Osteoblast (primary cell): ENCODE data around the gene SLC7A5. TPM values are rescaled to one million over a fixed set of nuclear protein-coding genes. Genes with fewer than 3 reads are reported as not detected.

ENCODE experiments used
- DNase-seq: peaks from one replicate; pipeline ENCODE4 v3.0.0; 2011; ENCODE audit warnings: low spot score, mixed read lengths; ENCODE audit not compliant: insufficient read length; ENCODE audit errors: missing footprints
- H2AFZ ChIP-seq: 2 replicates; pipeline ENCODE4 v1.6.0; 2011; ENCODE audit warnings: mild to moderate bottlenecking, low read length
- H3K27ac ChIP-seq: 2 replicates; pipeline ENCODE4 v1.5.1; 2011; ENCODE audit warnings: mild to moderate bottlenecking, low read depth, low read length, moderate library complexity
- H3K27me3 ChIP-seq: 2 replicates; pipeline ENCODE4 v1.6.0; 2012; ENCODE audit warnings: mild to moderate bottlenecking, control low read depth, inconsistent platforms, low read length, moderate library complexity; ENCODE audit not compliant: insufficient read depth
- H3K36me3 ChIP-seq: 2 replicates; pipeline ENCODE4 v1.5.1; 2011; ENCODE audit warnings: mild to moderate bottlenecking, low read length, control low read depth, moderate library complexity; ENCODE audit not compliant: insufficient read depth
- H3K4me1 ChIP-seq: 2 replicates; pipeline ENCODE4 v1.5.1; 2011; ENCODE audit warnings: mild to moderate bottlenecking, low read length, control low read depth, moderate library complexity; ENCODE audit not compliant: insufficient read depth
- H3K4me2 ChIP-seq: 2 replicates; pipeline ENCODE4 v1.6.0; 2011; ENCODE audit warnings: mild to moderate bottlenecking, low read length; ENCODE audit not compliant: insufficient read depth
- H3K4me3 ChIP-seq: fragments of 200-600 bp; sonication (generic); 3 replicates; pipeline ENCODE4 v1.5.1; 2012; ENCODE audit warnings: mild to moderate bottlenecking, low read length, inconsistent platforms; ENCODE audit not compliant: insufficient read depth
- H3K79me2 ChIP-seq: 2 replicates; pipeline ENCODE4 v1.6.0; 2012; ENCODE audit warnings: mild to moderate bottlenecking, low read length, control low read depth, inconsistent platforms; ENCODE audit not compliant: insufficient read depth
- H3K9me3 ChIP-seq: 2 replicates; pipeline ENCODE4 v1.5.1; 2011; ENCODE audit warnings: low read depth, low read length, control low read depth
- H4K20me1 ChIP-seq: 2 replicates; pipeline ENCODE4 v1.6.0; 2012; ENCODE audit warnings: mild to moderate bottlenecking, low read length, control low read depth; ENCODE audit not compliant: insufficient read depth
- CTCF ChIP-seq: IDR thresholded peaks from 2 replicates; pipeline ENCODE4 v1.5.1; 2011; ENCODE audit warnings: mild to moderate bottlenecking, low read depth, low read length, moderate library complexity; ENCODE audit errors: extremely low read depth
- total RNA-seq: library from RNA; depleted of rRNA; stranded (reverse); fragments of >200 nt; gene quantifications from 2 replicates; pipeline ENCODE4 v1.2.3, GENCODE V29; 2012

The SLC7A5 gene
- total RNA-seq, 1 donor: 90.8 TPM

- DNase-seq: no peak
- H3K36me3 ChIP-seq: peaks cover 94% of the 10 kb centered on the region
- H2AFZ ChIP-seq: no peak overlapping the region
- no peak overlapping the region for H3K4me2 ChIP-seq
- no peaks in the 10 kb centered on the region for H3K9me3 ChIP-seq
- peaks cover 27% of the 10 kb centered on the region for H3K79me2 ChIP-seq
- H3K4me1 ChIP-seq: no peaks in the 10 kb centered on the region
- no peak for TF ChIP-seq CTCF
- H3K4me3 ChIP-seq: no peak overlapping the region
- H4K20me1 ChIP-seq: peaks cover 21% of the 10 kb centered on the region
- H3K27ac ChIP-seq: no peak overlapping the region
- H3K27me3 ChIP-seq: no peaks in the 10 kb centered on the region
Measured at GRCh38 chr16:87837627-87838289, 31.5 kb downstream of the SLC7A5 start.

GRCh38 chr16:87836844-87837581 is 32.3 kb downstream of the SLC7A5 start:
- no peaks in the 10 kb centered on the region for H3K27me3 ChIP-seq
- H3K36me3 ChIP-seq: peaks cover 93% of the 10 kb centered on the region
- H3K27ac ChIP-seq: peak overlapping the region; percentile 42
- TF ChIP-seq CTCF: no peak
- H3K4me3 ChIP-seq: no peak overlapping the region
- H2AFZ ChIP-seq: no peak overlapping the region
- peaks cover 18% of the 10 kb centered on the region for H4K20me1 ChIP-seq
- no peak overlapping the region for H3K4me2 ChIP-seq
- no peaks in the 10 kb centered on the region for H3K4me1 ChIP-seq
- H3K79me2 ChIP-seq: peaks cover 19% of the 10 kb centered on the region
- no peak for DNase-seq
- H3K9me3 ChIP-seq: no peaks in the 10 kb centered on the region

- Histone ChIP-seq H3K79me2 (peaks cover 13% of the 10 kb centered on the region), H3K4me3 (no peak overlapping the region), H3K4me2 (no peak overlapping the region), H3K36me3 (peaks cover 93% of the 10 kb centered on the region), H2AFZ (no peak overlapping the region), H3K27me3 (no peaks in the 10 kb centered on the region), H3K4me1 (no peaks in the 10 kb centered on the region), H4K20me1 (peaks cover 20% of the 10 kb centered on the region), H3K9me3 (no peaks in the 10 kb centered on the region), H3K27ac (peak overlapping the region; percentile 42)
- TF ChIP-seq CTCF: no peak
- no peak for DNase-seq
Measured at GRCh38 chr16:87836346-87836843, 32.9 kb downstream of the SLC7A5 start.

GRCh38 chr16:87835882-87836331 is 33.4 kb downstream of the SLC7A5 start:
- Histone ChIP-seq H4K20me1 (peaks cover 24% of the 10 kb centered on the region), H3K4me2 (no peak overlapping the region), H3K36me3 (peaks cover 93% of the 10 kb centered on the region), H3K4me1 (no peaks in the 10 kb centered on the region), H3K9me3 (no peaks in the 10 kb centered on the region), H3K27ac (no peak overlapping the region), H3K27me3 (no peaks in the 10 kb centered on the region), H2AFZ (no peak overlapping the region), H3K79me2 (peaks cover 8% of the 10 kb centered on the region), H3K4me3 (no peak overlapping the region)
- DNase-seq: no peak
- TF ChIP-seq CTCF: no peak
